ENCODE results near the gene ITGA6. TPM values are rescaled to one million over a fixed set of nuclear protein-coding genes. Genes with fewer than 3 reads are reported as not detected.

The ITGA6 gene
- total RNA-seq, 1 experiment from 2014 or later = 78.3 TPM

- TF ChIP-seq, protein P1, sequence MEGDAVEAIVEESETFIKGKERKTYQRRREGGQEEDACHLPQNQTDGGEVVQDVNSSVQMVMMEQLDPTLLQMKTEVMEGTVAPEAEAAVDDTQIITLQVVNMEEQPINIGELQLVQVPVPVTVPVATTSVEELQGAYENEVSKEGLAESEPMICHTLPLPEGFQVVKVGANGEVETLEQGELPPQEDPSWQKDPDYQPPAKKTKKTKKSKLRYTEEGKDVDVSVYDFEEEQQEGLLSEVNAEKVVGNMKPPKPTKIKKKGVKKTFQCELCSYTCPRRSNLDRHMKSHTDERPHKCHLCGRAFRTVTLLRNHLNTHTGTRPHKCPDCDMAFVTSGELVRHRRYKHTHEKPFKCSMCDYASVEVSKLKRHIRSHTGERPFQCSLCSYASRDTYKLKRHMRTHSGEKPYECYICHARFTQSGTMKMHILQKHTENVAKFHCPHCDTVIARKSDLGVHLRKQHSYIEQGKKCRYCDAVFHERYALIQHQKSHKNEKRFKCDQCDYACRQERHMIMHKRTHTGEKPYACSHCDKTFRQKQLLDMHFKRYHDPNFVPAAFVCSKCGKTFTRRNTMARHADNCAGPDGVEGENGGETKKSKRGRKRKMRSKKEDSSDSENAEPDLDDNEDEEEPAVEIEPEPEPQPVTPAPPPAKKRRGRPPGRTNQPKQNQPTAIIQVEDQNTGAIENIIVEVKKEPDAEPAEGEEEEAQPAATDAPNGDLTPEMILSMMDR (conservative IDR thresholded peaks at IDR 0.05) = no peak
- no peak overlapping the region for H3T11ph ChIP-seq (ENCODE audit: low read length)
- H2BK12ac ChIP-seq (ENCODE audit: insufficient read length, low read depth, low read length) = no peak overlapping the region
- H3K4me3 Mint-ChIP-seq = peak overlapping the region; percentile 83 to 91
- no peaks in the 10 kb centered on the region for H4K20me1 ChIP-seq (ENCODE audit: control insufficient read depth, insufficient read depth, insufficient read length)
- H2AFZ ChIP-seq (ENCODE audit: low read length) = no peak overlapping the region
- H2BK20ac ChIP-seq (ENCODE audit: low read depth, low read length, poor library complexity, severe bottlenecking) = no peak overlapping the region
- H3K23me2 ChIP-seq (ENCODE audit: insufficient read length, low read depth, low read length, poor library complexity, severe bottlenecking) = peaks cover 4% of the 10 kb centered on the region
- H2BK15ac ChIP-seq (ENCODE audit: low read depth, low read length) = no peak overlapping the region
- no peak overlapping the region for H3K56ac ChIP-seq (ENCODE audit: insufficient read length, low read depth, low read length)
- H3K79me2 ChIP-seq (ENCODE audit: insufficient read depth, low read length) = peaks cover 9% of the 10 kb centered on the region; the same call in 1 of the 2 replicates
- no peak overlapping the region for H3K18ac ChIP-seq (ENCODE audit: insufficient read length, low read depth, low read length)
- H4K5ac ChIP-seq (ENCODE audit: insufficient read length, low read depth, low read length) = no peak overlapping the region
- H4K8ac ChIP-seq (replicated peaks; ENCODE audit: insufficient read length, low read depth, low read length) = no peak overlapping the region
- no peaks in the 10 kb centered on the region; the same call in 1 of the 2 replicates for H3K27me3 Mint-ChIP-seq (ENCODE audit: low read depth)
- H2BK5ac ChIP-seq (ENCODE audit: insufficient read length, low read length) = no peak overlapping the region
- WGBS (ENCODE audit: extremely low coverage, insufficient read length, low lambda C conversion rate) = no CpG with 5 or more reads among the region's 18 CpGs
- no peak overlapping the region for H3K27ac ChIP-seq (ENCODE audit: insufficient read length, low read depth, low read length)
- H3K4me1 ChIP-seq (ENCODE audit: insufficient read depth, low read length) = peaks cover 11% of the 10 kb centered on the region; the same call in 1 of the 2 replicates
- no peak overlapping the region for H2AK5ac ChIP-seq (ENCODE audit: insufficient read length, low read length)
- no peak overlapping the region for H2BK120ac ChIP-seq (ENCODE audit: low read depth, low read length, poor library complexity, severe bottlenecking)
- H3K9me3 Mint-ChIP-seq = peaks cover 0 to 4% of the 10 kb centered on the region in 2 experiments; a peak in 3 of 5 replicates
- no peak for DNase-seq
- peak overlapping the region in 2 of 3 experiments; percentile 14 to 65; a peak in 2 of 7 replicates for H3K27ac Mint-ChIP-seq
- H3K23ac ChIP-seq (ENCODE audit: insufficient read length, low read depth, low read length) = no peak overlapping the region
- peaks cover 73 to 79% of the 10 kb centered on the region in 2 experiments for H3K4me1 Mint-ChIP-seq
- no peaks in the 10 kb centered on the region for H3K9me3 ChIP-seq (ENCODE audit: control insufficient read depth, low read depth, low read length)
- H3K27me3 ChIP-seq (ENCODE audit: insufficient read depth, low read length) = no peaks in the 10 kb centered on the region
- H3K14ac ChIP-seq (ENCODE audit: insufficient read depth, low read length) = no peak overlapping the region
- no peak overlapping the region for H3K9ac ChIP-seq (ENCODE audit: extremely low read depth, insufficient read length, low read length)
- H3K4me2 ChIP-seq (ENCODE audit: insufficient read depth, insufficient read length, low read length) = peak overlapping the region; percentile 44
- no peaks in the 10 kb centered on the region for H3K79me1 ChIP-seq (ENCODE audit: insufficient read depth, low read depth, low read length, poor library complexity, severe bottlenecking)
- H3K4ac ChIP-seq (ENCODE audit: low read depth, low read length) = no peak overlapping the region
- H3K36me3 Mint-ChIP-seq (ENCODE audit: insufficient read depth in 1 of 3, low read depth in 3 of 3) = peaks cover 12 to 22% (median 19%) of the 10 kb centered on the region in 3 experiments; a peak in 6 of 7 replicates
- H4K91ac ChIP-seq (ENCODE audit: insufficient read length, low read depth, low read length) = no peak overlapping the region
These were observed 127.2 kb downstream of the ITGA6 start for GRCh38 chr2:172554352-172555271.

Measured in H9 (cell line).